GM19372 (cell line): ENCODE measurements around the gene CTNNBL1.
"Not testable (repeated sequence)": the region's sequence is repeated elsewhere in the genome, so short reads cannot be mapped to it uniquely, and the experiment has no call there.

Experiments
- ATAC-seq: cut with Tn5 transposase; IDR thresholded peaks from one replicate; pipeline ENCODE4 v1.9.1; 2021; ENCODE audit warnings: mild to moderate bottlenecking, low read depth, moderate library complexity; ENCODE audit not compliant: unreplicated experiment

CTNNBL1 gene

GRCh38 chr20:37845878-37846277, 152.0 kb downstream of the CTNNBL1 start:
- no peak for ATAC-seq

GRCh38 chr20:37846573-37846972, 152.7 kb downstream of the CTNNBL1 start:
- ATAC-seq: no peak

- ATAC-seq: no peak
Measured at GRCh38 chr20:37848706-37849105, 154.9 kb downstream of the CTNNBL1 start.

- no peak for ATAC-seq
Measured at GRCh38 chr20:37849156-37849555, 155.3 kb downstream of the CTNNBL1 start.

- ATAC-seq: no peak
Measured at GRCh38 chr20:37849566-37849965, 155.7 kb downstream of the CTNNBL1 start.

GRCh38 chr20:37850036-37850592, 156.3 kb downstream of the CTNNBL1 start:
- no peak for ATAC-seq

GRCh38 chr20:37850724-37851355, 157.0 kb downstream of the CTNNBL1 start:
- no peak for ATAC-seq

GRCh38 chr20:37852666-37853065, 158.8 kb downstream of the CTNNBL1 start:
- no peak for ATAC-seq

GRCh38 chr20:37853823-37854375, 160.1 kb downstream of the CTNNBL1 start:
- no peak for ATAC-seq

- ATAC-seq: not testable (repeated sequence)
Measured at GRCh38 chr20:37856034-37856433, 162.2 kb downstream of the CTNNBL1 start.

- no peak for ATAC-seq
Measured at GRCh38 chr20:37856932-37857660, 163.3 kb downstream of the CTNNBL1 start.

GRCh38 chr20:37859406-37860171, 165.8 kb downstream of the CTNNBL1 start:
- ATAC-seq: no peak

- ATAC-seq: no peak
Measured at GRCh38 chr20:37863289-37863688, 169.5 kb downstream of the CTNNBL1 start.

GRCh38 chr20:37864298-37864697, 170.5 kb downstream of the CTNNBL1 start:
- no peak for ATAC-seq

GRCh38 chr20:37866051-37866450, 172.2 kb downstream of the CTNNBL1 start:
- no peak for ATAC-seq

- no peak for ATAC-seq
Measured at GRCh38 chr20:37867289-37868195, 173.7 kb downstream of the CTNNBL1 start.

GRCh38 chr20:37868851-37869333, 175.1 kb downstream of the CTNNBL1 start:
- no peak for ATAC-seq

- ATAC-seq: no peak
Measured at GRCh38 chr20:37869334-37869861, 175.6 kb downstream of the CTNNBL1 start.

GRCh38 chr20:37870294-37870693, 176.5 kb downstream of the CTNNBL1 start:
- ATAC-seq: no peak
